GM19239 (cell line): ENCODE results near the gene QRFP.
"Not testable (repeated sequence)": the region's sequence is repeated elsewhere in the genome, so short reads cannot be mapped to it uniquely, and the experiment has no call there.

Experiments used
- DNase-seq: peaks from one replicate; pipeline ENCODE4 v3.0.0; 2011; ENCODE audit warnings: low spot score; ENCODE audit not compliant: insufficient read length
- FAIRE-seq: peaks from 2 replicates; lab custom pipeline; 2011; peaks lifted over from hg19 to GRCh38; lab: Jason Lieb, UNC

The QRFP gene

GRCh38 chr9:130920762-130921299 is 24.2 kb upstream of the QRFP start:
- FAIRE-seq (no peak), DNase-seq (no peak)

GRCh38 chr9:130920233-130920632 is 23.6 kb upstream of the QRFP start:
- FAIRE-seq: no peak
- DNase-seq: no peak

GRCh38 chr9:130919559-130920145 is 23.0 kb upstream of the QRFP start:
- FAIRE-seq: no peak
- no peak for DNase-seq

GRCh38 chr9:130918826-130919558 is 22.4 kb upstream of the QRFP start:
- FAIRE-seq (no peak), DNase-seq (no peak)

GRCh38 chr9:130918101-130918825 is 21.7 kb upstream of the QRFP start:
- DNase-seq: no peak
- FAIRE-seq: no peak

GRCh38 chr9:130917168-130917960 is 20.8 kb upstream of the QRFP start:
- no peak for FAIRE-seq
- DNase-seq: no peak

GRCh38 chr9:130915096-130915447 is 18.5 kb upstream of the QRFP start:
- DNase-seq (no peak), FAIRE-seq (no peak)

- DNase-seq (no peak), FAIRE-seq (no peak)
Measured at GRCh38 chr9:130914417-130915095, 17.9 kb upstream of the QRFP start.

GRCh38 chr9:130913599-130914416 is 17.2 kb upstream of the QRFP start:
- DNase-seq (no peak), FAIRE-seq (no peak)

- no peak for FAIRE-seq
Measured at GRCh38 chr9:130912932-130913598, 16.5 kb upstream of the QRFP start.

GRCh38 chr9:130911254-130912049 is 14.8 kb upstream of the QRFP start:
- FAIRE-seq: no peak
- no peak for DNase-seq

More at GRCh38 chr9:130912932-130913598, 16.5 kb upstream of the QRFP start:
- no peak for DNase-seq

GRCh38 chr9:130910670-130911069 is 14.1 kb upstream of the QRFP start:
- DNase-seq, FAIRE-seq: not testable (repeated sequence)

GRCh38 chr9:130910041-130910440 is 13.4 kb upstream of the QRFP start:
- not testable (repeated sequence) for DNase-seq, FAIRE-seq

- FAIRE-seq (no peak), DNase-seq (no peak)
Measured at GRCh38 chr9:130908878-130909355, 12.3 kb upstream of the QRFP start.

GRCh38 chr9:130908146-130908877 is 11.7 kb upstream of the QRFP start:
- no peak for DNase-seq
- no peak for FAIRE-seq

- no peak for FAIRE-seq
- DNase-seq: no peak
Measured at GRCh38 chr9:130906735-130907416, 10.3 kb upstream of the QRFP start.
